A549 (cell line): ENCODE data around the gene NEURL1. TPM values are rescaled to one million over a fixed set of nuclear protein-coding genes. Genes with fewer than 3 reads are reported as not detected.

Experiments
- ATAC-seq, 2 experiments: fragments of 200-7000 bp in 1 of 2; fragments of >200 bp in 1 of 2; cut with Nextera tagmentation in 1 of 2; cut with Tn5 transposase in 1 of 2; 3 replicates each; pipeline versions ENCODE4 v1.8.0 to v1.9.1; 2018 to 2020; ENCODE audit warnings: mild to moderate bottlenecking in 1 of 2, moderate library complexity in 1 of 2
- CTCF ChIA-PET: fragments of 300-600 bp; sonication (Branson Sonifier 250); formaldehyde crosslinking; extraction: SDS; loops from one replicate; lab custom pipeline; 2021; ENCODE audit warnings: antibody characterized with exemption, inconsistent platforms; lab: Yijun Ruan, JAX
- POLR2A ChIA-PET: fragments of 350-600 bp; formaldehyde crosslinking; extraction: SDS; loops from one replicate; lab custom pipeline; 2021; ENCODE audit warnings: antibody characterized with exemption, inconsistent platforms; lab: Yijun Ruan, JAX
- DNase-seq, 2 experiments: peaks; one replicate each; pipeline versions ENCODE4 v3.0.0 to v3.0.0-alpha.2; 2011 to 2016; ENCODE audit warnings: low read depth in 1 of 2, low spot score in 1 of 2
- FAIRE-seq: peaks from 2 replicates; lab custom pipeline; 2011; peaks lifted over from hg19 to GRCh38; lab: Jason Lieb, UNC
- H3K27ac ChIP-seq, 2 experiments: fragments of >200 bp; sonication (Bioruptor Twin); formaldehyde crosslinking; 3 replicates each; pipeline ENCODE4 v1.5.1; 2016 to 2017
- H3K4me1 ChIP-seq: fragments of >200 bp; sonication (Bioruptor Twin); formaldehyde crosslinking; 3 replicates; pipeline ENCODE4 v1.6.1; 2016
- H3K4me2 ChIP-seq: fragments of >200 bp; sonication (Bioruptor Twin); formaldehyde crosslinking; 3 replicates; pipeline ENCODE4 v1.6.1; 2016
- H3K4me3 ChIP-seq: fragments of >200 bp; sonication (Bioruptor Twin); formaldehyde crosslinking; 3 replicates; pipeline ENCODE4 v1.5.1; 2016
- H3K9me3 ChIP-seq: fragments of >200 bp; sonication (Bioruptor Twin); formaldehyde crosslinking; 3 replicates; pipeline ENCODE4 v1.6.1; 2016
- E2F6 ChIP-seq: IDR thresholded peaks from 2 replicates; pipeline ENCODE4 v1.6.1; 2012; ENCODE audit warnings: low read depth, borderline replicate concordance
- ELK1 ChIP-seq: fragments of 150-350 bp; IDR thresholded peaks from 2 replicates; pipeline ENCODE4 v1.6.1; 2014; ENCODE audit warnings: low read depth, mild to moderate bottlenecking, low read length
- ESRRA ChIP-seq: fragments of 150-350 bp; IDR thresholded peaks from 2 replicates; pipeline ENCODE4 v1.6.1; 2014; ENCODE audit warnings: mild to moderate bottlenecking, low read length, borderline replicate concordance
- FOSB ChIP-seq: fragments of 250-450 bp; sonication (Bioruptor Pico); IDR thresholded peaks from 2 replicates; pipeline ENCODE4 v1.5.0; 2020; ENCODE audit warnings: mild to moderate bottlenecking, moderate library complexity
- FOSL2 ChIP-seq, 2 experiments: fragments of 450-650 bp in 1 of 2; fragments of >200 bp in 1 of 2; sonication (Bioruptor Twin) in 1 of 2; formaldehyde crosslinking; IDR thresholded peaks; 2 replicates each; pipeline versions ENCODE4 v1.5.0 to v1.6.1; 2016 to 2020; ENCODE audit warnings: mild to moderate bottlenecking in 1 of 2, moderate library complexity in 1 of 2
- HDAC2 ChIP-seq: fragments of 200-600 bp; sonication (generic); IDR thresholded peaks from 2 replicates; pipeline ENCODE4 v1.6.1; 2016
- HEYL ChIP-seq: fragments of 250-450 bp; sonication (Bioruptor Pico); IDR thresholded peaks from 2 replicates; pipeline ENCODE4 v1.8.0; 2021; ENCODE audit warnings: mild to moderate bottlenecking, moderate library complexity
- MAFK ChIP-seq: fragments of 450-650 bp; IDR thresholded peaks from 2 replicates; pipeline ENCODE4 v1.6.1; 2014; ENCODE audit not compliant: partially characterized antibody
- MAZ ChIP-seq: fragments of 150-350 bp; IDR thresholded peaks from 2 replicates; pipeline ENCODE4 v1.6.1; 2014; ENCODE audit warnings: antibody characterized with exemption, low read depth, low read length, borderline replicate concordance
- NR3C1 ChIP-seq: fragments of >200 bp; sonication (Bioruptor Twin); formaldehyde crosslinking; IDR thresholded peaks from 3 replicates; pipeline ENCODE4 v1.6.1; 2017
- RAD21 ChIP-seq, 2 experiments: fragments of >200 bp in 1 of 2; sonication (Bioruptor Twin) in 1 of 2; formaldehyde crosslinking in 1 of 2; IDR thresholded peaks in 1 of 2; conservative IDR thresholded peaks in 1 of 2; 2 replicates in 1 of 2; 3 replicates in 1 of 2; pipeline ENCODE4 v1.6.1; 2012 to 2018; ENCODE audit warnings: inconsistent platforms in 1 of 2
- RARB ChIP-seq: fragments of 250-450 bp; sonication (Bioruptor Pico); IDR thresholded peaks from 2 replicates; pipeline ENCODE4 v1.8.0; 2021; ENCODE audit warnings: mild to moderate bottlenecking, moderate library complexity
- SMC3 ChIP-seq: fragments of >200 bp; sonication (Bioruptor Twin); formaldehyde crosslinking; IDR thresholded peaks from 3 replicates; pipeline ENCODE4 v1.6.1; 2018; ENCODE audit warnings: inconsistent platforms
- ZFP36 ChIP-seq: fragments of 450-650 bp; IDR thresholded peaks from 2 replicates; pipeline ENCODE4 v1.6.1; 2014; ENCODE audit warnings: borderline replicate concordance; ENCODE audit not compliant: partially characterized antibody
- WGBS: methylation state at CpG from one replicate; pipeline ENCODE4 v1.1.6; 2017; ENCODE audit errors: missing lambda C conversion rate; 5-methylcytosine and 5-hydroxymethylcytosine counted together
- polyA plus RNA-seq, 4 experiments: library from polyadenylated mRNA; depleted of rRNA in 3 of 4; stranded (reverse); fragments of >200 nt; fragmentation: RNase III in 1 of 4; extraction: RNeasy Plus Mini Kit Qiagen cat#74134 plus additional on column Dnase treatment in 1 of 4; gene quantifications; 2 replicates in 3 of 4; 3 replicates in 1 of 4; pipeline ENCODE4 v1.2.3, GENCODE V29; 2011 to 2017
- TF ChIP-seq, protein P1 (sequence below): IDR thresholded peaks from 2 replicates; pipeline ENCODE4 v1.6.1; 2012

Gene NEURL1
- polyA plus RNA-seq, 2 of the 4 experiments (the other 2 are of a cell fraction), result 0.06 to 0.37 TPM

GRCh38 chr10:103553743-103554487 is 60.4 kb downstream of the NEURL1 start:
- Histone ChIP-seq H3K4me1 (peaks cover 9% of the 10 kb centered on the region; the same call in 2 of the 3 replicates), H3K27ac (no peak overlapping the region), H3K4me3 (no peak overlapping the region), H3K9me3 (no peaks in the 10 kb centered on the region), H3K4me2 (no peak overlapping the region)
- TF ChIP-seq E2F6 (no peak), HDAC2 (no peak), FOSL2 (IDR thresholded peaks at IDR 0.05) (no peak), FOSL2 (CRISPR knock-in tag; IDR thresholded peaks at IDR 0.05) (no peak), FOSB (CRISPR knock-in tag) (no peak), MAZ (no peak), RAD21 (conservative IDR thresholded peaks at IDR 0.05 in 1 of 2, IDR thresholded peaks at IDR 0.05 in 1 of 2) (no peak)
- ATAC-seq, result peak in 1 of 2 experiments; percentile 5; a peak in 1 of 6 replicates
- ChIA-PET CTCF (interaction anchor here (0.8 to 3.2 kb wide), 3 partner anchors 11 to 132 kb away, joined by 3 to 19 read pairs (median 8); no protein-coding TSS in a partner anchor), POLR2A (no interaction called here)
- no peak for DNase-seq
- no peak for FAIRE-seq
- 91% methylated on average over 8 of the region's 8 CpGs for WGBS

- TF ChIP-seq RARB (CRISPR knock-in tag), result no peak
- TF ChIP-seq, protein P1, sequence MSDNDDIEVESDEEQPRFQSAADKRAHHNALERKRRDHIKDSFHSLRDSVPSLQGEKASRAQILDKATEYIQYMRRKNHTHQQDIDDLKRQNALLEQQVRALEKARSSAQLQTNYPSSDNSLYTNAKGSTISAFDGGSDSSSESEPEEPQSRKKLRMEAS, result 0 out of 2 replicates have a peak, but pooled peaks have one; percentile 22
- H3K4me3 ChIP-seq, result peak overlapping the region; percentile 55
- WGBS, result 17% methylated on average over 10 of the region's 44 CpGs
- H3K9me3 ChIP-seq, result no peaks in the 10 kb centered on the region
- DNase-seq (peak; percentile 37 to 71), FAIRE-seq (no peak), ATAC-seq (peak; percentile 65 to 73)
- peak overlapping the region; percentile 49 to 77; a peak in 5 of 6 replicates for H3K27ac ChIP-seq
- peak overlapping the region; percentile 99 for H3K4me2 ChIP-seq
- peaks cover 9% of the 10 kb centered on the region; the same call in 2 of the 3 replicates for H3K4me1 ChIP-seq
- CTCF ChIA-PET, result interaction anchor here (0.8 to 1.3 kb wide), 3 partner anchors 10 to 138 kb away, joined by 3 to 4 read pairs (median 4); no protein-coding TSS in a partner anchor
- POLR2A ChIA-PET, result no interaction called here
Observed at GRCh38 chr10:103554488-103555324, 61.2 kb downstream of the NEURL1 start.

DNA sequence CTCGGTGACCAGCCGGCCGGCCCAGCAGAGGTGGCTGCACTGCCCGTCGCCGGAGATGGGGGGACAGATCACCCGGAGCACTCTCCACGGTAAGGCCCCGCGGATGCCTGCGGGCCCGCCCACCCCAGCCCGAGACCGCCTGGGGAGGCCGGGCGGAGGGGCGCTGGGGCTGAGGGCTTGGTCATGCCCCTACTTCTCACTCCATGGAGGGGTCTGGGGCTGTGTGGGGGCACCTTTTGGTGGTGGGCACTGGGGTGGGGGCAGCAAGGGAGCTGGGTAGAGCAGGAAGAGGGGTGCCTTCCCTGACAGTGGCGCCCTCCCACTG is 61.8 kb downstream of the NEURL1 start:
- TF ChIP-seq HEYL (CRISPR knock-in tag) (no peak), NR3C1 (no peak), MAFK (no peak), ESRRA (no peak), SMC3 (0 out of 3 replicates have a peak, but pooled peaks have one; percentile 8), ZFP36 (no peak), ELK1 (no peak)
- TF ChIP-seq, protein P1, result no peak
- no peaks in the 10 kb centered on the region for H3K9me3 ChIP-seq
- no peak for FAIRE-seq
- POLR2A ChIA-PET, result no interaction called here
- H3K27ac ChIP-seq, result peak overlapping the region; percentile 49 to 77; a peak in 5 of 6 replicates
- peak overlapping the region; percentile 99 for H3K4me2 ChIP-seq
- no peak for DNase-seq
- WGBS, result 0% methylated on average over 3 of the region's 18 CpGs
- H3K4me3 ChIP-seq, result peak overlapping the region; percentile 55
- peak; percentile 14 to 16; a peak in 4 of 6 replicates for ATAC-seq
- CTCF ChIA-PET, result interaction anchor here (1.2 to 2.2 kb wide), 3 partner anchors 10 to 139 kb away, joined by 3 to 13 read pairs (median 4); no protein-coding TSS in a partner anchor
- H3K4me1 ChIP-seq, result peaks cover 9% of the 10 kb centered on the region; the same call in 2 of the 3 replicates
